ENCODE results near the gene ZNF474.

ZNF474 gene

GRCh38 chr5:122190156-122190555 lies 60.8 kb downstream of the ZNF474 start:
- H3K4me3 ChIP-seq (ENCODE audit: low read depth, low read length) = no peak overlapping the region
- no peaks in the 10 kb centered on the region for H3K9me3 ChIP-seq (ENCODE audit: control insufficient read depth, insufficient read depth, low read length)
- no peaks in the 10 kb centered on the region for H3K4me1 ChIP-seq (ENCODE audit: control insufficient read depth, insufficient read depth, low read length)
- no peaks in the 10 kb centered on the region for H3K27me3 ChIP-seq (ENCODE audit: control insufficient read depth, insufficient read depth, low read length)
- no peak overlapping the region for H3K9ac ChIP-seq (ENCODE audit: low read depth, low read length)
- no peaks in the 10 kb centered on the region for H3K36me3 ChIP-seq (ENCODE audit: control insufficient read depth, insufficient read depth, low read length)

GRCh38 chr5:122192497-122193496 lies 63.5 kb downstream of the ZNF474 start:
- Histone ChIP-seq H3K4me3 (ENCODE audit: low read depth, low read length) (no peak overlapping the region), H3K27me3 (ENCODE audit: control insufficient read depth, insufficient read depth, low read length) (no peaks in the 10 kb centered on the region), H3K36me3 (ENCODE audit: control insufficient read depth, insufficient read depth, low read length) (no peaks in the 10 kb centered on the region), H3K4me1 (ENCODE audit: control insufficient read depth, insufficient read depth, low read length) (no peaks in the 10 kb centered on the region), H3K9ac (ENCODE audit: low read depth, low read length) (no peak overlapping the region), H3K9me3 (ENCODE audit: control insufficient read depth, insufficient read depth, low read length) (no peaks in the 10 kb centered on the region)

- Histone ChIP-seq H3K9me3 (ENCODE audit: control insufficient read depth, insufficient read depth, low read length) (no peaks in the 10 kb centered on the region), H3K9ac (ENCODE audit: low read depth, low read length) (no peak overlapping the region), H3K36me3 (ENCODE audit: control insufficient read depth, insufficient read depth, low read length) (no peaks in the 10 kb centered on the region), H3K4me1 (ENCODE audit: control insufficient read depth, insufficient read depth, low read length) (no peaks in the 10 kb centered on the region), H3K27me3 (ENCODE audit: control insufficient read depth, insufficient read depth, low read length) (no peaks in the 10 kb centered on the region), H3K4me3 (ENCODE audit: low read depth, low read length) (no peak overlapping the region)
Measured at GRCh38 chr5:122195802-122196394, 66.6 kb downstream of the ZNF474 start.

GRCh38 chr5:122199146-122199545 lies 69.8 kb downstream of the ZNF474 start:
- H3K4me3 ChIP-seq (ENCODE audit: low read depth, low read length) = no peak overlapping the region
- no peaks in the 10 kb centered on the region for H3K27me3 ChIP-seq (ENCODE audit: control insufficient read depth, insufficient read depth, low read length)
- H3K9me3 ChIP-seq (ENCODE audit: control insufficient read depth, insufficient read depth, low read length) = no peaks in the 10 kb centered on the region
- no peaks in the 10 kb centered on the region for H3K4me1 ChIP-seq (ENCODE audit: control insufficient read depth, insufficient read depth, low read length)
- H3K9ac ChIP-seq (ENCODE audit: low read depth, low read length) = no peak overlapping the region
- H3K36me3 ChIP-seq (ENCODE audit: control insufficient read depth, insufficient read depth, low read length) = no peaks in the 10 kb centered on the region

- no peak overlapping the region for H3K9ac ChIP-seq (ENCODE audit: low read depth, low read length)
- no peaks in the 10 kb centered on the region for H3K9me3 ChIP-seq (ENCODE audit: control insufficient read depth, insufficient read depth, low read length)
- no peaks in the 10 kb centered on the region for H3K4me1 ChIP-seq (ENCODE audit: control insufficient read depth, insufficient read depth, low read length)
- H3K4me3 ChIP-seq (ENCODE audit: low read depth, low read length) = no peak overlapping the region
- no peaks in the 10 kb centered on the region for H3K27me3 ChIP-seq (ENCODE audit: control insufficient read depth, insufficient read depth, low read length)
- H3K36me3 ChIP-seq (ENCODE audit: control insufficient read depth, insufficient read depth, low read length) = no peaks in the 10 kb centered on the region
Measured at GRCh38 chr5:122200450-122200849, 71.1 kb downstream of the ZNF474 start.

- H3K27me3 ChIP-seq (ENCODE audit: control insufficient read depth, insufficient read depth, low read length) = no peaks in the 10 kb centered on the region
- no peak overlapping the region for H3K9ac ChIP-seq (ENCODE audit: low read depth, low read length)
Measured at GRCh38 chr5:122200865-122201264, 71.5 kb downstream of the ZNF474 start.

GRCh38 chr5:122201365-122201764 lies 72.0 kb downstream of the ZNF474 start:
- no peaks in the 10 kb centered on the region for H3K9me3 ChIP-seq (ENCODE audit: control insufficient read depth, insufficient read depth, low read length)
- H3K27me3 ChIP-seq (ENCODE audit: control insufficient read depth, insufficient read depth, low read length) = no peaks in the 10 kb centered on the region
- no peak overlapping the region for H3K9ac ChIP-seq (ENCODE audit: low read depth, low read length)
- H3K4me1 ChIP-seq (ENCODE audit: control insufficient read depth, insufficient read depth, low read length) = no peaks in the 10 kb centered on the region
- H3K36me3 ChIP-seq (ENCODE audit: control insufficient read depth, insufficient read depth, low read length) = no peaks in the 10 kb centered on the region
- H3K4me3 ChIP-seq (ENCODE audit: low read depth, low read length) = no peak overlapping the region

More at GRCh38 chr5:122200865-122201264, 71.5 kb downstream of the ZNF474 start:
- Histone ChIP-seq H3K9me3 (ENCODE audit: control insufficient read depth, insufficient read depth, low read length) (no peaks in the 10 kb centered on the region), H3K4me3 (ENCODE audit: low read depth, low read length) (no peak overlapping the region), H3K4me1 (ENCODE audit: control insufficient read depth, insufficient read depth, low read length) (no peaks in the 10 kb centered on the region), H3K36me3 (ENCODE audit: control insufficient read depth, insufficient read depth, low read length) (no peaks in the 10 kb centered on the region)

- Histone ChIP-seq H3K4me3 (ENCODE audit: low read depth, low read length) (no peak overlapping the region), H3K27me3 (ENCODE audit: control insufficient read depth, insufficient read depth, low read length) (no peaks in the 10 kb centered on the region), H3K9ac (ENCODE audit: low read depth, low read length) (no peak overlapping the region), H3K36me3 (ENCODE audit: control insufficient read depth, insufficient read depth, low read length) (no peaks in the 10 kb centered on the region), H3K9me3 (ENCODE audit: control insufficient read depth, insufficient read depth, low read length) (no peaks in the 10 kb centered on the region), H3K4me1 (ENCODE audit: control insufficient read depth, insufficient read depth, low read length) (no peaks in the 10 kb centered on the region)
Measured at GRCh38 chr5:122202952-122203351, 73.6 kb downstream of the ZNF474 start.

Data from iPS-15b (cell line).